SU-DHL-6 (cell line): Measurements from ENCODE around the gene ADGRB3.

Experiments
- CTCF ChIP-seq: fragments of 200-600 bp; sonication (generic); IDR thresholded peaks from one replicate; pipeline ENCODE4 v1.5.1; 2017; ENCODE audit warnings: antibody characterized with exemption, mild to moderate bottlenecking, low read length, moderate library complexity; ENCODE audit not compliant: insufficient read depth, poor library complexity, severe bottlenecking
- EZH2phosphoT487 ChIP-seq: fragments of 200-600 bp; sonication (generic), shearing (Covaris generic); conservative IDR thresholded peaks from 2 replicates; pipeline ENCODE4 v1.6.1; 2018; ENCODE audit warnings: mild to moderate bottlenecking, antibody characterized with exemption, low read length, moderate library complexity, mixed read lengths

GRCh38 chr6:68653706-68654089 is 18.6 kb downstream of the ADGRB3 start:
- TF ChIP-seq CTCF (no peak), EZH2phosphoT487 (no peak)
